Endothelial cell (in vitro differentiated cells): ENCODE measurements around the gene TMEM109. TPM values are rescaled to one million over a fixed set of nuclear protein-coding genes. Genes with fewer than 3 reads are reported as not detected.
A peak's percentile ranks its signal among the peaks of the same experiment; 100 is the strongest.

Experiments used
- DNase-seq: peaks from one replicate; pipeline ENCODE4 v3.0.0; 2021; ENCODE audit warnings: low spot score
- H3K27ac Mint-ChIP-seq: one replicate; pipeline ENCODE4 v1.8.0; 2021; ENCODE audit warnings: mixed read lengths, inconsistent platforms; ENCODE audit not compliant: unreplicated experiment
- H3K27me3 Mint-ChIP-seq: one replicate; pipeline ENCODE4 v1.8.0; 2021; ENCODE audit warnings: mild to moderate bottlenecking, moderate library complexity, mixed read lengths, inconsistent platforms; ENCODE audit not compliant: unreplicated experiment
- H3K36me3 Mint-ChIP-seq: one replicate; pipeline ENCODE4 v1.8.0; 2021; ENCODE audit warnings: mild to moderate bottlenecking, low read depth, mixed read lengths, inconsistent platforms; ENCODE audit not compliant: unreplicated experiment
- H3K4me1 Mint-ChIP-seq: one replicate; pipeline ENCODE4 v1.8.0; 2021; ENCODE audit warnings: mild to moderate bottlenecking, mixed read lengths, inconsistent platforms; ENCODE audit not compliant: unreplicated experiment
- H3K4me3 Mint-ChIP-seq: one replicate; pipeline ENCODE4 v1.8.0; 2021; ENCODE audit warnings: mild to moderate bottlenecking, mixed read lengths, inconsistent platforms; ENCODE audit not compliant: unreplicated experiment
- H3K9me3 Mint-ChIP-seq: one replicate; pipeline ENCODE4 v1.8.0; 2021; ENCODE audit warnings: mixed read lengths, inconsistent platforms; ENCODE audit not compliant: unreplicated experiment
- total RNA-seq: library from RNA; stranded (reverse); fragmentation: NEBNext Ultra II Directional; extraction: Animal tissue kit (Norgen Biotek cat#: 25700); gene quantifications from one replicate; pipeline ENCODE4 v1.2.1, GENCODE V29; 2021; ENCODE audit not compliant: unreplicated experiment
- TF ChIP-seq, protein P1 (sequence below): fragments of 200-600 bp; sonication (generic); IDR thresholded peaks from one replicate; pipeline ENCODE4 v1.5.0; 2021; ENCODE audit warnings: antibody characterized with exemption; ENCODE audit not compliant: unreplicated experiment

TMEM109 gene
- total RNA-seq, 1 donor from 2014 or later = 95.1 TPM

DNA sequence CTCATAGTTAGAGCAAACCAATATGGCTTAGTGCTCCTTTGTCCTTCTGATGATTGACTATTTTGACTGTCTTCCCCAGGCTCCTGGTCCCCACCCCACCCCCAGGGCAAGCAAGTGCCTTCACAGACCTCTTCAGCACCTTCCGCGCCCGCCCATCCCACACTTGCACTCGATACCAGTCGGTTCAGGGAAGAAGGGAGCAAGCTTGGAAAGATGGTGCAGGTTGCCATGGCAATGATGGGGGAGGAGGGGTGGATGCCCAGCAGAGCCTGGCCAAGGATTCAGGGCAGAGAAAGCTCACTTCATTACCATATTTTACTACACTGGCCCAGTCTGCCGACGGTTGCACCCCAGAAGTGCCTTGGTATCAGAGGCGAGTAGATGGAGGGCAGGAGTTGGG is 12.5 kb downstream of the TMEM109 start:
- H3K4me3 Mint-ChIP-seq = peak overlapping the region; percentile 95
- H3K9me3 Mint-ChIP-seq = no peaks in the 10 kb centered on the region
- peaks cover 10% of the 10 kb centered on the region for H3K27me3 Mint-ChIP-seq
- H3K36me3 Mint-ChIP-seq = peaks cover 42% of the 10 kb centered on the region
- no peak overlapping the region for H3K27ac Mint-ChIP-seq
- H3K4me1 Mint-ChIP-seq = peaks cover 17% of the 10 kb centered on the region
- TF ChIP-seq, protein P1, sequence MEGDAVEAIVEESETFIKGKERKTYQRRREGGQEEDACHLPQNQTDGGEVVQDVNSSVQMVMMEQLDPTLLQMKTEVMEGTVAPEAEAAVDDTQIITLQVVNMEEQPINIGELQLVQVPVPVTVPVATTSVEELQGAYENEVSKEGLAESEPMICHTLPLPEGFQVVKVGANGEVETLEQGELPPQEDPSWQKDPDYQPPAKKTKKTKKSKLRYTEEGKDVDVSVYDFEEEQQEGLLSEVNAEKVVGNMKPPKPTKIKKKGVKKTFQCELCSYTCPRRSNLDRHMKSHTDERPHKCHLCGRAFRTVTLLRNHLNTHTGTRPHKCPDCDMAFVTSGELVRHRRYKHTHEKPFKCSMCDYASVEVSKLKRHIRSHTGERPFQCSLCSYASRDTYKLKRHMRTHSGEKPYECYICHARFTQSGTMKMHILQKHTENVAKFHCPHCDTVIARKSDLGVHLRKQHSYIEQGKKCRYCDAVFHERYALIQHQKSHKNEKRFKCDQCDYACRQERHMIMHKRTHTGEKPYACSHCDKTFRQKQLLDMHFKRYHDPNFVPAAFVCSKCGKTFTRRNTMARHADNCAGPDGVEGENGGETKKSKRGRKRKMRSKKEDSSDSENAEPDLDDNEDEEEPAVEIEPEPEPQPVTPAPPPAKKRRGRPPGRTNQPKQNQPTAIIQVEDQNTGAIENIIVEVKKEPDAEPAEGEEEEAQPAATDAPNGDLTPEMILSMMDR = no peak
- DNase-seq = no peak

DNA sequence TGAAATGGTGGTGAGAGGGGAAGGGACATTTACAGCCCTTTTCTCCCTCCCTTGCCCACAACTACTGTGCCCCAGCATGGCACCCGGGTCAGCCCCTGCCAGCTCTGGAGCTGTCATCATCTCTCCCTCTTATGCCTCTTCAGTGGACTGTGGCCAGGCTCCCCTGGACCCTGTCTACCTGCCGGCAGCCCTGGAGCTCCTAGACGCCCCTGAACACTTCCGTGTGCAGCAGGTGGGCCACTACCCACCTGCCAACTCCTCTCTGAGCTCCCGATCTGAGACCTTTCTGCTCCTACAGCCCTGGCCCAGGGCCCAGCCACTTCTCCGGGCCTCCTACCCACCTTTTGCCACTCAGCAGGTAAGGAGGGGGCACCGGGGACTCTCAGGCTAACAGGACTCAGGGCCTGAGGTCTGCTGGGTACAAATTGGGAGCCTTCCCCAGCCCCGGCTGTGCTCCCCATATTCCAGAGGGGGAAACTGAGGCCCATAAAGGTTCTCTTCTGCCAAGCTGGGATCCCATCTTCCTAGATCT is 13.2 kb downstream of the TMEM109 start:
- TF ChIP-seq, protein P1 = no peak
- peaks cover 42% of the 10 kb centered on the region for H3K36me3 Mint-ChIP-seq
- peaks cover 9% of the 10 kb centered on the region for H3K27me3 Mint-ChIP-seq
- H3K27ac Mint-ChIP-seq = no peak overlapping the region
- no peak overlapping the region for H3K4me3 Mint-ChIP-seq
- no peaks in the 10 kb centered on the region for H3K9me3 Mint-ChIP-seq
- no peak for DNase-seq
- H3K4me1 Mint-ChIP-seq = peaks cover 17% of the 10 kb centered on the region

DNA sequence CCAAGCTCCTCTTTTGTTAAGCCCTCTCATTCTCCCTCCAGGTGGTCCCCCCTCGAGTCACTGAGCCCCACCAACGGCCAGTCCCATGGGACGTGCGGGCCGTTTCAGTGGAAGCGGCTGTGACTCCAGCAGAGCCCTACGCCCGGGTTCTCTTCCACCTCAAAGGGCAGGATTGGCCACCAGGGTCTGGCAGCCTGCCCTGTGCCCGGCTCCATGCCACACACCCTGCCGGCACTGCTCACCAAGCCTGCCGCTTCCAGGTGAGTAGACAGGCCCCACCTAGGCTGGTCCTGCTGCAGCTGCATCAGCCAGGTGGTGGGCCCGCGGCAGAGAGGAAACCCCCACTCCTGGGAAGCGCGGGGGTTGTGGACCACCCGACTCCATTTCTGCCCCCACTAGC is 13.6 kb downstream of the TMEM109 start:
- no peak overlapping the region for H3K27ac Mint-ChIP-seq
- DNase-seq = no peak
- peaks cover 39% of the 10 kb centered on the region for H3K36me3 Mint-ChIP-seq
- peaks cover 17% of the 10 kb centered on the region for H3K4me1 Mint-ChIP-seq
- H3K4me3 Mint-ChIP-seq = no peak overlapping the region
- H3K27me3 Mint-ChIP-seq = peaks cover 9% of the 10 kb centered on the region
- no peaks in the 10 kb centered on the region for H3K9me3 Mint-ChIP-seq
- TF ChIP-seq, protein P1 = no peak

DNA sequence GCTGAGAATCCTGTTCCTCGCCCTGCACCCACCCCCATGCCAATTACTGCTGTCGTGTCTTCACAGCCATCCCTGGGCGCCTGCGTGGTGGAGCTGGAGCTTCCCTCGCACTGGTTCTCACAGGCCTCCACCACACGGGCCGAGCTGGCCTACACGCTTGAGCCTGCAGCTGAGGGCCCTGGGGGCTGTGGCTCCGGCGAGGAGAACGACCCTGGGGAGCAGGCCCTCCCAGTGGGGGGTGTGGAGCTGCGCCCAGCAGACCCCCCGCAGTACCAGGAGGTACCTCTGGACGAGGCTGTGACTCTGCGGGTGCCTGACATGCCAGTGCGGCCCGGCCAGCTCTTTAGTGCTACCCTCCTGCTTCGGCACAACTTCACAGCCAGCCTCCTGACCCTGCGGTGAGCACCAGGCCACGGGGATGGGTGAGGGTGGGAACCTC is 14.6 kb downstream of the TMEM109 start:
- no peak for DNase-seq
- H3K4me1 Mint-ChIP-seq = peaks cover 14% of the 10 kb centered on the region
- H3K4me3 Mint-ChIP-seq = no peak overlapping the region
- no peaks in the 10 kb centered on the region for H3K9me3 Mint-ChIP-seq
- H3K36me3 Mint-ChIP-seq = peaks cover 32% of the 10 kb centered on the region
- TF ChIP-seq, protein P1 = no peak
- H3K27me3 Mint-ChIP-seq = peaks cover 6% of the 10 kb centered on the region
- no peak overlapping the region for H3K27ac Mint-ChIP-seq

DNA sequence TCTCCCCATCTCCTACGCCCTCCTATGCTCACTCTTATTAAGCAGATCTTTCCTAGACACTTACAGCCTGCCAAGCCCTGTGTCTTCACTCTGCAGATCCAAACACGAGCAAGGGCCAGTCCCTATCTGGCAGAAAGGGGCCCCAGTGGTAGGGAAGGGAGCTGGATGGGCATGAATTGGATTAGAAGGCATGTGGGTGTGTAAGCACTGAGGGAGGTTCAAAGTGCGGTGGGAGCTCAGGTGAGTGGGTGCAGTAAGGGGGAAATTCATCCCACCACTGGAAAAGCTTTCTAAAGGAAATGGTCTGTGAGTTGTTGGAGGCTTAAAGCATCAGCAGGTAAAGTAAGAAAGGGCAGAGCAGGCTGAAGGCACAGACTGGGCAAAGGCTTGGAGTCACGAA is 15.8 kb downstream of the TMEM109 start:
- H3K4me3 Mint-ChIP-seq = peak overlapping the region; percentile 62
- H3K36me3 Mint-ChIP-seq = peaks cover 36% of the 10 kb centered on the region
- no peaks in the 10 kb centered on the region for H3K9me3 Mint-ChIP-seq
- H3K4me1 Mint-ChIP-seq = peaks cover 14% of the 10 kb centered on the region
- peaks cover 6% of the 10 kb centered on the region for H3K27me3 Mint-ChIP-seq
- TF ChIP-seq, protein P1 = no peak
- no peak for DNase-seq
- no peak overlapping the region for H3K27ac Mint-ChIP-seq
